ENCODE data around the gene LRRTM3. TPM values are rescaled to one million over a fixed set of nuclear protein-coding genes. Genes with fewer than 3 reads are reported as not detected.
A peak's percentile ranks its signal among the peaks of the same experiment; 100 is the strongest.

LRRTM3 gene
- total RNA-seq, 1 experiment from 2014 or later: 0.96 TPM

- H2AFZ ChIP-seq (ENCODE audit: low read length): no peak overlapping the region
- Mint-ChIP-seq H3K9me3 (no peaks in the 10 kb centered on the region), H3K36me3 (ENCODE audit: insufficient read depth in 1 of 3, low read depth in 3 of 3) (no peaks in the 10 kb centered on the region), H3K4me3 (peak overlapping the region; percentile 64 to 80; a peak in 4 of 5 replicates), H3K27me3 (ENCODE audit: low read depth) (peaks cover 35% of the 10 kb centered on the region), H3K4me1 (peaks cover 53 to 56% of the 10 kb centered on the region in 2 experiments), H3K27ac (peak overlapping the region in 1 of 3 experiments; percentile 19; a peak in 1 of 7 replicates)
- no peak overlapping the region for H4K5ac ChIP-seq (ENCODE audit: insufficient read length, low read depth, low read length)
- H3T11ph ChIP-seq (ENCODE audit: low read length): no peak overlapping the region
- no peak overlapping the region for H2BK5ac ChIP-seq (ENCODE audit: insufficient read length, low read length)
- no peaks in the 10 kb centered on the region for H3K79me1 ChIP-seq (ENCODE audit: insufficient read depth, low read depth, low read length, poor library complexity, severe bottlenecking)
- peak overlapping the region; percentile 90 for H3K4me2 ChIP-seq (ENCODE audit: insufficient read depth, insufficient read length, low read length)
- H3K23me2 ChIP-seq (ENCODE audit: insufficient read length, low read depth, low read length, poor library complexity, severe bottlenecking): peaks cover 10% of the 10 kb centered on the region
- no peaks in the 10 kb centered on the region for H3K9me3 ChIP-seq (ENCODE audit: control insufficient read depth, low read depth, low read length)
- DNase-seq: no peak
- no peak overlapping the region for H4K91ac ChIP-seq (ENCODE audit: insufficient read length, low read depth, low read length)
- no peak overlapping the region for H3K18ac ChIP-seq (ENCODE audit: insufficient read length, low read depth, low read length)
- H2AK5ac ChIP-seq (ENCODE audit: insufficient read length, low read length): no peak overlapping the region
- H3K4ac ChIP-seq (ENCODE audit: low read depth, low read length): no peak overlapping the region
- no peak overlapping the region for H3K27ac ChIP-seq (ENCODE audit: insufficient read length, low read depth, low read length)
- H3K23ac ChIP-seq (ENCODE audit: insufficient read length, low read depth, low read length): no peak overlapping the region
- H2BK20ac ChIP-seq (ENCODE audit: low read depth, low read length, poor library complexity, severe bottlenecking): no peak overlapping the region
- H3K56ac ChIP-seq (ENCODE audit: insufficient read length, low read depth, low read length): no peak overlapping the region
- no peak overlapping the region for H2BK12ac ChIP-seq (ENCODE audit: insufficient read length, low read depth, low read length)
- peaks cover 2% of the 10 kb centered on the region; the same call in 1 of the 2 replicates for H3K27me3 ChIP-seq (ENCODE audit: insufficient read depth, low read length)
- H4K20me1 ChIP-seq (ENCODE audit: control insufficient read depth, insufficient read depth, insufficient read length): no peaks in the 10 kb centered on the region
- no peak for TF ChIP-seq CTCF (conservative IDR thresholded peaks at IDR 0.05)
- no peak overlapping the region for H2BK15ac ChIP-seq (ENCODE audit: low read depth, low read length)
- no CpG with 5 or more reads among the region's 3 CpGs for WGBS (ENCODE audit: extremely low coverage, insufficient read length, low lambda C conversion rate)
- H3K79me2 ChIP-seq (ENCODE audit: insufficient read depth, low read length): no peaks in the 10 kb centered on the region
- H3K14ac ChIP-seq (ENCODE audit: insufficient read depth, low read length): no peak overlapping the region
- peaks cover 13% of the 10 kb centered on the region for H3K4me1 ChIP-seq (ENCODE audit: insufficient read depth, low read length)
- H3K9ac ChIP-seq (ENCODE audit: extremely low read depth, insufficient read length, low read length): no peak overlapping the region
- H4K8ac ChIP-seq (replicated peaks; ENCODE audit: insufficient read length, low read depth, low read length): no peak overlapping the region
- H2BK120ac ChIP-seq (ENCODE audit: low read depth, low read length, poor library complexity, severe bottlenecking): no peak overlapping the region
Measured at GRCh38 chr10:66928776-66929175, 2.9 kb downstream of the LRRTM3 start.
